ENCODE data around the gene TMEM45A.

GRCh38 chr3:100483529-100483928 is 8.9 kb upstream of the TMEM45A start:
- TF ChIP-seq EP300 (IDR thresholded peaks at IDR 0.05) (no peak), POLR2A (IDR thresholded peaks at IDR 0.05) (no peak), CTCF (IDR thresholded peaks at IDR 0.05) (no peak)

All from tibial nerve (tissue), 4 donors.